Kidney epithelial cell (primary cell): Measurements from ENCODE around the gene POLRMT. TPM values are rescaled to one million over a fixed set of nuclear protein-coding genes. Genes with fewer than 3 reads are reported as not detected.
A peak's percentile ranks its signal among the peaks of the same experiment; 100 is the strongest.
"Not testable (repeated sequence)": the region's sequence is repeated elsewhere in the genome, so short reads cannot be mapped to it uniquely, and the experiment has no call there.

Source experiments
- DNase-seq: peaks from one replicate; pipeline ENCODE4 v3.0.0-alpha.2; 2010; ENCODE audit warnings: low read depth
- H3K27me3 ChIP-seq: 2 replicates; pipeline ENCODE4 v1.6.0; 2011; ENCODE audit warnings: low read length; ENCODE audit not compliant: control insufficient read depth, insufficient read depth
- H3K36me3 ChIP-seq: 2 replicates; pipeline ENCODE4 v1.5.1; 2011; ENCODE audit warnings: low read length; ENCODE audit not compliant: control insufficient read depth, insufficient read depth
- H3K4me3 ChIP-seq: 2 replicates; pipeline ENCODE4 v1.5.1; 2011; ENCODE audit warnings: low read depth, mild to moderate bottlenecking, control low read depth, low read length
- total RNA-seq: library from RNA; depleted of rRNA; stranded (reverse); fragments of >200 nt; gene quantifications from 2 replicates; pipeline ENCODE4 v1.2.3, GENCODE V29; 2015
- TF ChIP-seq, protein P1 (sequence below): IDR thresholded peaks from 2 replicates; pipeline ENCODE4 v1.5.1; 2011; ENCODE audit warnings: mild to moderate bottlenecking, moderate library complexity, low read length, control low read depth, inconsistent platforms; ENCODE audit not compliant: insufficient read depth, poor library complexity, severe bottlenecking

The POLRMT gene
- total RNA-seq, 1 donor from 2014 or later: 47.6 TPM

DNA sequence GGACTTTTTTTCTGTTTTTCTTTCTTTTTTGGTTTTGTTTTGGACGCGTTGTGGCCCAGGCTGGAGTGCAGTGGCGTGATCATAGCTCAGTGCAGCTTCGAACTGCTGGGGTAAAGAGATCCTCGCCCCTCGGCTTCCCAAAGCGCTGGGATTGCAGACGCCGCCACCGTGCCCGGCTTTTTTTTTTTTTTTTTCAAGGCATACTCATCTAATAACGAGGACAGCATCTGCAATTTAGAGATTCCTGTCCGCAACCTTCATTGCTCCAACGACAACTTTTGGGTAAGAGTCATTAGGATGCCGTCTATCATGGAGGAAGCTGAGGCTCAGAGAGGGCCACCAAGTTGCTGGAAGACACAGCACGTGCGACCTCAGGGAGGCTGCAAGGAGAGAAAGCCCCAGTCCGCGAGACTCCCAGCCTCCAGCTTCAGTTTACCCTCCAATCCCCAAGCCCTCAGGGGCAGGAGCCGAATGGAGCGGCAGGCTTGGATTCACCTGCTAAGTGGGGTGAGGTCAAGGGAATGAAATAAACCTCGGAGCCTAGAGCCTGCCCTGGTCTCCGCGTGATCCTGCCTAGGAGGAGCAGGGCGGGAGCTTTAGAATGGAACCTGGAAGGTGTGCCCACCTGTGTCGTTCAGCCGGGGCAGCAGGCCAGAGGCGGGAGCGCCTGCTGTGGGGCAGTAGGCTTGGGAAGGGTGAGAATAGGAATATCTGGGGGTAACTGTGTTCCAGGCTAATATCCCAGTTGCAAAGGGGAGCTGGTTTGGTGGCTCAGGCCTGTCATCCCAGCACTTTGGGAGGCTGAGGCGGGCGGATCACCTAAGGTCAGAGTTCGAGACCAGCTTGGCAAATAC, 676 bp upstream of the POLRMT start:
- H3K4me3 ChIP-seq: peak overlapping the region; percentile 70
- TF ChIP-seq, protein P1, sequence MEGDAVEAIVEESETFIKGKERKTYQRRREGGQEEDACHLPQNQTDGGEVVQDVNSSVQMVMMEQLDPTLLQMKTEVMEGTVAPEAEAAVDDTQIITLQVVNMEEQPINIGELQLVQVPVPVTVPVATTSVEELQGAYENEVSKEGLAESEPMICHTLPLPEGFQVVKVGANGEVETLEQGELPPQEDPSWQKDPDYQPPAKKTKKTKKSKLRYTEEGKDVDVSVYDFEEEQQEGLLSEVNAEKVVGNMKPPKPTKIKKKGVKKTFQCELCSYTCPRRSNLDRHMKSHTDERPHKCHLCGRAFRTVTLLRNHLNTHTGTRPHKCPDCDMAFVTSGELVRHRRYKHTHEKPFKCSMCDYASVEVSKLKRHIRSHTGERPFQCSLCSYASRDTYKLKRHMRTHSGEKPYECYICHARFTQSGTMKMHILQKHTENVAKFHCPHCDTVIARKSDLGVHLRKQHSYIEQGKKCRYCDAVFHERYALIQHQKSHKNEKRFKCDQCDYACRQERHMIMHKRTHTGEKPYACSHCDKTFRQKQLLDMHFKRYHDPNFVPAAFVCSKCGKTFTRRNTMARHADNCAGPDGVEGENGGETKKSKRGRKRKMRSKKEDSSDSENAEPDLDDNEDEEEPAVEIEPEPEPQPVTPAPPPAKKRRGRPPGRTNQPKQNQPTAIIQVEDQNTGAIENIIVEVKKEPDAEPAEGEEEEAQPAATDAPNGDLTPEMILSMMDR: no peak
- DNase-seq: no peak
- H3K36me3 ChIP-seq: no peaks in the 10 kb centered on the region
- H3K27me3 ChIP-seq: no peaks in the 10 kb centered on the region

DNA sequence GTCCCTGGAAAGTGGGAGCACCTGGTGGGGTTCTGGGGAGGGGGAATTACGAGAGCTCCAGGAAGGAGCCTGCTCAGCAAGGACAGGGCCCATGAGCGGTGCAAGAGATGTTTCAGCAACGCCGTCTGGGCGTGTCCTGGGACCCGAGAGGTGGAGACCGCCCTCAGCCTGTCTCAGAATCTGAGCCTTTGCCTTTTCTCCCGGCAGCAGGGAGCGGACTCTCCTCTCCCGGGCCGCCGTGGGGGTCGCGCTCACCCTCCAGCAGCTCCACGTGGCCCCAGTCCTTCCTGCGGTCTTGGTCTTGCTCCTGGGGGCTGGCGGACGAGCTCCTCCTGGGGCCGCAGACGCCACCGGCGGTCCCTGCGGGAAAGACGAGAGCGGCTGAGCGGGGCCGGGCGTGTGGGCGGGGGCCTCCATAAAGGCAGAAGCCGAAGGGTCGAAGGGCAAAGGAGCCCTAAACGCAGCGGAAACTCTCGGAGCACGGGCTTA, 714 bp downstream of the POLRMT start:
- DNase-seq: no peak
- H3K36me3 ChIP-seq: no peaks in the 10 kb centered on the region

DNA sequence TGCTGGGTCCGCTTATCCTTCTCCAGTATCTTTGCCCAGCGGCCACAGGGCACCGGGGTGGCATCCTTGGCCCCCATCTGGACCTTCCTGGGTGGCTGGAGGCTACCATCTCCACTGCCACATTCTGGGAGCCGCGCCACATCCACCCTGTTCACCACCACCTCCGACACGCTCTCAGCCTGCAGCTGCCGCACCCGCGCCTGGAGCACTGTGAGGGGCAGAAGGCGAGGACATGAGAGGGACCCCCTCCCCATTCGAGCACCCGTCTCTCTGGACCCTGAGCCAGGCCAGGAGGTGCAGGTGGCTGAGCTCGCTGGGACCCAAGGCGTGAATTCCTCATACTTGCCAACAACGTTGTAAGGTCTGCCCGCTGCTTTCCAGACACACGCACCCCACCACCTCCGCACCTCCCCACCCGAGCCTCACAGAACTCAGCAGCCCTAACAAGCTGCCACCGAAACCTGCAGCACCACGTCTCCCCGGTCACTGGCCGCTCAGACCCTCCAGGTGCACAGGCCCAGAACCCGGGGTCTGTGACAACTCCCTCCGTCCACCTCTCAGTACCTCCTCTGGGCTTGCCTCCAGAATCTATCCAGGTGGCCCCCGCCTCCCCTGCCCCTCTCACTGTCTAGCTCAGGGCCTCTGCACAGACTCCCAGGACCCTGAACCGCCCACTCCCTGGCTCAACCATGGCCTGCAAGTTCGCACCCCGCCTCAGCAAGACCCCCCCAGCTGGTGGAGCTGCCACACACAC, 3.2 kb downstream of the POLRMT start:
- DNase-seq: no peak
- no peaks in the 10 kb centered on the region for H3K27me3 ChIP-seq
- H3K36me3 ChIP-seq: no peaks in the 10 kb centered on the region
- H3K4me3 ChIP-seq: no peak overlapping the region
- TF ChIP-seq, protein P1: no peak

More for the DNA sequence above, 714 bp downstream of the POLRMT start:
- Histone ChIP-seq H3K27me3 (no peaks in the 10 kb centered on the region), H3K4me3 (peak overlapping the region; percentile 59)
- TF ChIP-seq, protein P1: no peak

DNA sequence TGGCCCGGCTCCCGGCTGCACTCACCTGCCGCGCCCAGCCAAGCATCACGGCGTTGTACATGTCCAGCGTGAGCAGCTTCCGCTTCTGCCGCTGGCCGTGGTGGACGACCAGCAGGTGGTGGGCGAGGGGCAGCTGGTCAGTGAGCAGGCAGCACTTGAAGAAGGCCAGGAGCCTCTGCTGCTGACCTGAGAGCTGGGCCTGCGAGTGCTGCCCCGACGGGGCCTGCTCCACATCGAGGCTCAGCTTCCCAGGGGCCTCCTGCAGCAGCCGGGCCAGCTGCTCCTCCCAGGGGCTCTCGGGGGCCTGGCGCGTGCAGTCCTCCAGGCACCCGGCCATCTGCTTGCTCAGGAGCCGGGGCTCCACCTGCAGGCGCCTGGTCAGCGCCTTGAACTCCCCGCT, 3.8 kb downstream of the POLRMT start:
- not testable (repeated sequence) for H3K4me3 ChIP-seq, DNase-seq, H3K27me3 ChIP-seq, H3K36me3 ChIP-seq

DNA sequence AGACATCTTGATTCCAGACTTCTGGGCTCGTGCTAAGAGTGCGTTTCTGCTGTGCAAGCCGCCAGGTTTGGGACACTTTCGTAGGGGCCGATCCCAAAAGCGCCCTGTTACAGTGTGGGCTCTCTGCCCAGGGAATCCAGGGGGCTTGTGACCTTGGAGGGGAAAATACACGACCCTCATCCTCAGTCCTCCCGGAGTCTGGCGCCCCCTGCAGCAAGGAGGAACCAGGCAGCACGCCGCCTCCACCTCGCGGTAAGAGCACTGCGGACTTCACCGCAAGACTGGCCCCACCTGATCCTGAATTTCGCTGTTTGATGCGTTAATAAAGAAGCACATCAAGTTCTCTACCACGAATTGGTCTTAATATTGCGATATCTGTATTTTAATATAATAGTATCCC, 5.2 kb downstream of the POLRMT start:
- no peak for DNase-seq
- TF ChIP-seq, protein P1: peak; percentile 35
- Histone ChIP-seq H3K4me3 (no peak overlapping the region), H3K27me3 (no peaks in the 10 kb centered on the region), H3K36me3 (no peaks in the 10 kb centered on the region)

DNA sequence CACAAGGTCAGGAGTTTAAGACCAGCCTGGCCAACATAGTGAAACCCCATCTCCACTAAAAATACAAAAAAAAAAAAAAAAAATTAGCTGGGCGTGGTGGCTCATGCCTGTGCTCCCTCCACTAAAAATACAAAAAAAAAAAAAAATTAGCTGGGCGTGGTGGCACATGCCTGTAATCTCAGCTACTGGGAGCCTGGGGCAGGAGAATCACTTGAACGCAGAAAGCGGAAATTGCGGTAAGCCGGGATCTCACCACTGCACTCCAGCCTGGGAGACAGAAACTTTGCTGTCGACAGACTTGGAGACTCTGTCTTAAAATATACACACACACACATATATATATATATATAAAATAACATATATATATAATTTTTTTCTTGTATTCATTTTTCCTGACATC, 6.8 kb downstream of the POLRMT start:
- not testable (repeated sequence) for H3K27me3 ChIP-seq, DNase-seq, H3K4me3 ChIP-seq, H3K36me3 ChIP-seq

DNA sequence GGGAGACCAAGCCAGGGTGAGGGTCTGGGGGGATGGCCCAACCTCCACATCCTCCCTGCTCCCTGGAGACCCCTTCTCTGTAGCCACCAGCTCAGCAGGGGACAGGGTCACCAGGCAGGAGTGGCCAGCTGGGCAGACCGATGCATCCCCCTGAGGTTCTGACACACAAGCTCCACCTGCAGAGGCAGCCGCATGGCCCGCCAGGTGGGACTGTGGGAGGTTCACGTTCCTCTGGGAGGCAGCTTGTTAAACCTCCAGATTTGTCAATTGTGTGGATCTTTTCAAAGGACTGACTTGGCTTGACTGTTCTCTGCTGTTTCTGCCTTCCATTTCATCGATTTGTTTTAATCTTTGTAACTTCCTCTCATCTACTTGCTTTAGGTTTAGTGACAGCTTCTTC, 8.1 kb downstream of the POLRMT start:
- H3K27me3 ChIP-seq: no peaks in the 10 kb centered on the region
- H3K36me3 ChIP-seq: no peaks in the 10 kb centered on the region
- TF ChIP-seq, protein P1: no peak
- DNase-seq: no peak
- H3K4me3 ChIP-seq: no peak overlapping the region
